Measurements from ENCODE around the gene SSR4. TPM values are rescaled to one million over a fixed set of nuclear protein-coding genes. Genes with fewer than 3 reads are reported as not detected.

The SSR4 gene
- total RNA-seq, 1 experiment from 2014 or later: 182 TPM

DNA sequence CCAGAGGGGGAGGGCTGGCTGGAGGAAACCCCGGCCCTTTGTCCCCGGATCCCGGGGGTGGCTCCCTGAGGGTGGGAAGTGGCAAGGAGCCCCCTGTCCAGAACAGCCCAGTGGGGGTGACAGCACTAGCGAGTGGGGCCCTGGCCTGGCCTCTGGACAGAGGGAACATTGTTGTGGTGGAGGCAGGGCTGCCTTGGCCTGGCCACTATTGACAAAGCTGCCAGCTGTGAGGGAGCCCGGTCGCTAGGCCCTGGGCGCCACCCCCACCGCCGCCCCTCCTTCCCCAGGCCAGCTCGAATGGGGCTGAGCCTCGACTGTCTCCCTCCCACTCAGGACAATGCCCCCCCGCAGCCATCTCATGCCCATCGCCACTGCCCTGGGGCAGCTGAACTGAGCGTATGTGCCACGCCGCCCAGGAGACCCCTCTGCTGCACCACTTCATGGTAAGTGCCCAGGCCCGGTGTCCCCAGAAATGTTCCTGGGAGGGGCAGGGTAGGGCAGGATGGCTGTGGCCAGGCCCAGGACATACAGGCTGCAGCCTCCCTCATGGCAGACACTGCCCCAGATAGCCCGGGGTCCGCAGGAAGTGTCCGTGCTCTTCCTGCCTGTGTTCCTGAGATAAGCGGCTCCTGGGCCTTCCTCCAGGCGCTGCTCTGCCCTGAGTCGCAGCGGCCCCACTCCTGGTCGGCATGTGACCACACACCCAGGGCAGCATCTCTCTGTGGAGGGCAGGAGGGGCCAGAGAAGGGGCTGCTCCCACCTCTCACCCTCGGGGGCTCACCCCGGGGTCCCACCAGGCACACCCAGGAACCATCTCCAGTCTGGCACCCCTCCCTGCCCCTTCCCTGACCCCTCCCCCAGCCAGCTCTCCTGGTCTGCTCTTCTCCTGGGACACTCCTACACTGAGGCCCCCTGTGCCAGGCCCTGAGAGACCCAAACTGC, 29.1 kb upstream of the SSR4 start:
- Histone ChIP-seq H3K27ac (ENCODE audit: low read depth, low read length) (no peak overlapping the region), H3K9me3 (ENCODE audit: control insufficient read depth in 1 of 2, insufficient read depth in 1 of 2, low read depth in 1 of 2, low read length in 2 of 2) (no peaks in the 10 kb centered on the region), H3K4me2 (ENCODE audit: low read length) (0 out of 2 replicates have a peak overlapping the region, but pooled peaks have one; percentile 79), H4K20me1 (ENCODE audit: insufficient read depth) (no peaks in the 10 kb centered on the region), H3K4me1 (ENCODE audit: control insufficient read depth in 1 of 2, insufficient read depth in 2 of 2, low read length in 2 of 2) (peaks cover 0 to 10% of the 10 kb centered on the region in 2 experiments; a peak in 2 of 4 replicates), H3K79me2 (ENCODE audit: insufficient read depth, low read length) (no peaks in the 10 kb centered on the region), H3K9ac (ENCODE audit: low read length) (no peak overlapping the region), H3K9me2 (ENCODE audit: insufficient read depth) (no peaks in the 10 kb centered on the region), H2AFZ (ENCODE audit: low read depth, low read length, poor library complexity, severe bottlenecking) (no peak overlapping the region), H3K27me3 (ENCODE audit: insufficient read depth, low read length) (no peaks in the 10 kb centered on the region), H3K36me3 (ENCODE audit: control insufficient read depth in 1 of 2, insufficient read depth in 2 of 2, low read length in 2 of 2) (no peaks in the 10 kb centered on the region), H3K4me3 (replicated peaks in 1 of 2; ENCODE audit: low read depth in 1 of 2, low read length in 2 of 2) (no peak overlapping the region)
- intact Hi-C loops (cut with micrococcal nuclease): loop anchor here (2.0 kb wide), 1 partner anchor 187 kb away; no protein-coding TSS in a partner anchor
- no peak for TF ChIP-seq EGR1 (IDR thresholded peaks at IDR 0.05; ENCODE audit: low read depth)
- no peak for TF ChIP-seq EZH2 (IDR thresholded peaks at IDR 0.05)
- no peak for TF ChIP-seq SRF (IDR thresholded peaks at IDR 0.05; ENCODE audit: low read depth)
- no peak for TF ChIP-seq JUND (IDR thresholded peaks at IDR 0.05)
- TF ChIP-seq, protein P1, sequence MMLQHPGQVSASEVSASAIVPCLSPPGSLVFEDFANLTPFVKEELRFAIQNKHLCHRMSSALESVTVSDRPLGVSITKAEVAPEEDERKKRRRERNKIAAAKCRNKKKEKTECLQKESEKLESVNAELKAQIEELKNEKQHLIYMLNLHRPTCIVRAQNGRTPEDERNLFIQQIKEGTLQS (IDR thresholded peaks at IDR 0.05): no peak
- TF ChIP-seq, protein P2, sequence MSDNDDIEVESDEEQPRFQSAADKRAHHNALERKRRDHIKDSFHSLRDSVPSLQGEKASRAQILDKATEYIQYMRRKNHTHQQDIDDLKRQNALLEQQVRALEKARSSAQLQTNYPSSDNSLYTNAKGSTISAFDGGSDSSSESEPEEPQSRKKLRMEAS (IDR thresholded peaks at IDR 0.05): no peak
- TF ChIP-seq SP1 (IDR thresholded peaks at IDR 0.05; ENCODE audit: low read depth): no peak
- no peak for TF ChIP-seq ZNF274 (IDR thresholded peaks at IDR 0.05; ENCODE audit: low read depth, low read length)
- TF ChIP-seq TCF7L2 (IDR thresholded peaks at IDR 0.05; ENCODE audit: borderline replicate concordance, extremely low read depth, insufficient read depth, insufficient read length): no peak
- no peak for TF ChIP-seq POLR2A (IDR thresholded peaks at IDR 0.05; ENCODE audit: borderline replicate concordance, extremely low read depth, insufficient read depth, insufficient read length)
- no peak for TF ChIP-seq FOSL1 (IDR thresholded peaks at IDR 0.05; ENCODE audit: low read depth)
- no peak for TF ChIP-seq RAD21 (IDR thresholded peaks at IDR 0.05; ENCODE audit: low read depth)
- TF ChIP-seq POLR2AphosphoS5 (IDR thresholded peaks at IDR 0.05; ENCODE audit: low read depth, low read length): no peak
- TF ChIP-seq, protein P3, sequence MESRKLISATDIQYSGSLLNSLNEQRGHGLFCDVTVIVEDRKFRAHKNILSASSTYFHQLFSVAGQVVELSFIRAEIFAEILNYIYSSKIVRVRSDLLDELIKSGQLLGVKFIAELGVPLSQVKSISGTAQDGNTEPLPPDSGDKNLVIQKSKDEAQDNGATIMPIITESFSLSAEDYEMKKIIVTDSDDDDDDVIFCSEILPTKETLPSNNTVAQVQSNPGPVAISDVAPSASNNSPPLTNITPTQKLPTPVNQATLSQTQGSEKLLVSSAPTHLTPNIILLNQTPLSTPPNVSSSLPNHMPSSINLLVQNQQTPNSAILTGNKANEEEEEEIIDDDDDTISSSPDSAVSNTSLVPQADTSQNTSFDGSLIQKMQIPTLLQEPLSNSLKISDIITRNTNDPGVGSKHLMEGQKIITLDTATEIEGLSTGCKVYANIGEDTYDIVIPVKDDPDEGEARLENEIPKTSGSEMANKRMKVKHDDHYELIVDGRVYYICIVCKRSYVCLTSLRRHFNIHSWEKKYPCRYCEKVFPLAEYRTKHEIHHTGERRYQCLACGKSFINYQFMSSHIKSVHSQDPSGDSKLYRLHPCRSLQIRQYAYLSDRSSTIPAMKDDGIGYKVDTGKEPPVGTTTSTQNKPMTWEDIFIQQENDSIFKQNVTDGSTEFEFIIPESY (IDR thresholded peaks at IDR 0.05; ENCODE audit: extremely low read depth, insufficient replicate concordance, low read length): no peak
- no peak for TF ChIP-seq CEBPB (IDR thresholded peaks at IDR 0.05; ENCODE audit: low read depth)
- no TSS peak for BruUV-seq (replicated peaks)
- CTCF ChIA-PET: no interaction called here
- RAD21 ChIA-PET (ENCODE audit: low non-redundant PET in 1 of 2, low total read pairs in 2 of 2, uncharacterized antibody in 2 of 2, unreplicated experiment in 2 of 2): no interaction called here
- no peak for DNase-seq (ENCODE audit: low read depth, low spot score)
- POLR2A ChIA-PET: no interaction called here
- no peak for ATAC-seq

All from HCT116 (cell line).